K562 (cell line): Measurements from ENCODE around the gene SLC5A6. TPM values are rescaled to one million over a fixed set of nuclear protein-coding genes. Genes with fewer than 3 reads are reported as not detected.

Experiments used
- ATF6 ChIP-seq: sonication (generic); formaldehyde crosslinking; IDR thresholded peaks from 2 replicates; pipeline ENCODE4 v1.4.0; 2020; ENCODE audit warnings: mild to moderate bottlenecking, missing genetic modification reagents
- CBX5 ChIP-seq: IDR thresholded peaks from 2 replicates; pipeline ENCODE4 v1.6.1; 2014; ENCODE audit warnings: low read depth, borderline replicate concordance
- CEBPB ChIP-seq: fragments of 450-650 bp; IDR thresholded peaks from 2 replicates; pipeline ENCODE4 v1.6.1; 2016; ENCODE audit warnings: missing genetic modification characterization, missing compliant biosample characterization
- COPS2 ChIP-seq: fragments of 450-650 bp; conservative IDR thresholded peaks from 2 replicates; pipeline ENCODE4 v1.6.1; 2016; ENCODE audit warnings: mild to moderate bottlenecking, moderate library complexity
- E2F3 ChIP-seq: fragments of 250-450 bp; sonication (Bioruptor Pico); IDR thresholded peaks from 2 replicates; pipeline ENCODE4 v1.4.0; 2020; ENCODE audit warnings: mild to moderate bottlenecking
- FIP1L1 ChIP-seq: fragments of 200-400 bp; formaldehyde crosslinking; IDR thresholded peaks from 2 replicates; pipeline ENCODE4 v1.6.1; 2018; ENCODE audit warnings: mild to moderate bottlenecking, low read depth, low read length; ENCODE audit not compliant: poor library complexity, severe bottlenecking
- GABPA ChIP-seq: fragments of 200-800 bp; sonication (Bioruptor generic); conservative IDR thresholded peaks from 2 replicates; pipeline ENCODE4 v1.6.1; 2016; ENCODE audit warnings: low read depth, missing genetic modification characterization, missing compliant biosample characterization
- GTF2E2 ChIP-seq: fragments of 200-800 bp; sonication (Bioruptor generic); IDR thresholded peaks from 2 replicates; pipeline ENCODE4 v1.6.1; 2016; ENCODE audit warnings: missing genetic modification characterization, missing compliant biosample characterization
- GTF2F1 ChIP-seq: IDR thresholded peaks from 2 replicates; pipeline ENCODE4 v1.6.1; 2011; ENCODE audit warnings: low read depth, low read length, improper control_type of control experiment
- HEY1 ChIP-seq: fragments of 250-450 bp; sonication (Bioruptor Pico); IDR thresholded peaks from 2 replicates; pipeline ENCODE4 v1.5.0; 2020; ENCODE audit warnings: mild to moderate bottlenecking, moderate library complexity, borderline replicate concordance
- HMG20B ChIP-seq: fragments of 250-450 bp; sonication (Bioruptor Pico); IDR thresholded peaks from 2 replicates; pipeline ENCODE4 v1.5.0; 2021; ENCODE audit warnings: mild to moderate bottlenecking
- KDM4B ChIP-seq, 2 experiments: fragments of 450-650 bp in 1 of 2; sonication (generic) in 1 of 2; IDR thresholded peaks; 2 replicates each; pipeline ENCODE4 v1.6.1; 2016 to 2017; ENCODE audit warnings: borderline replicate concordance in 2 of 2, antibody characterized with exemption in 1 of 2, low read depth in 1 of 2, mild to moderate bottlenecking in 1 of 2
- KDM5B ChIP-seq: fragments of 200-600 bp; sonication (generic); IDR thresholded peaks from 2 replicates; pipeline ENCODE4 v1.6.1; 2012; ENCODE audit warnings: low read depth, mild to moderate bottlenecking, moderate library complexity, low read length, control low read depth, inconsistent platforms; ENCODE audit not compliant: insufficient replicate concordance
- NRF1 ChIP-seq, 2 experiments: fragments of 450-650 bp; IDR thresholded peaks in 1 of 2; conservative IDR thresholded peaks in 1 of 2; 2 replicates each; pipeline ENCODE4 v1.6.1; 2014; ENCODE audit warnings: mild to moderate bottlenecking in 2 of 2
- PHF20 ChIP-seq: fragments of 450-650 bp; IDR thresholded peaks from 2 replicates; pipeline ENCODE4 v1.6.1; 2018; ENCODE audit not compliant: partially characterized antibody
- POLR2AphosphoS5 ChIP-seq: IDR thresholded peaks from 2 replicates; pipeline ENCODE4 v1.6.1; 2011; ENCODE audit warnings: mild to moderate bottlenecking, low read depth, low read length, moderate library complexity; ENCODE audit not compliant: control insufficient read depth, insufficient read depth
- RBM34 ChIP-seq: fragments of 200-400 bp; formaldehyde crosslinking; IDR thresholded peaks from 2 replicates; pipeline ENCODE4 v1.6.1; 2018; ENCODE audit warnings: low read length, borderline replicate concordance; ENCODE audit not compliant: insufficient read depth
- SMARCA5 ChIP-seq: fragments of 450-650 bp; IDR thresholded peaks from 2 replicates; pipeline ENCODE4 v1.6.1; 2016
- TAF7 ChIP-seq: fragments of 450-650 bp; IDR thresholded peaks from 2 replicates; pipeline ENCODE4 v1.6.1; 2016; ENCODE audit warnings: missing genetic modification characterization, missing compliant biosample characterization
- U2AF1 ChIP-seq: fragments of 200-400 bp; formaldehyde crosslinking; optimal IDR thresholded peaks from 2 replicates; pipeline ENCODE3; 2017; ENCODE audit warnings: mild to moderate bottlenecking, low read depth, low read length, moderate library complexity
- ZBTB1 ChIP-seq: sonication (generic); formaldehyde crosslinking; IDR thresholded peaks from 2 replicates; pipeline ENCODE4 v1.8.1; 2023; ENCODE audit warnings: missing genetic modification reagents, low read depth, mild to moderate bottlenecking, borderline replicate concordance
- ZNF239 ChIP-seq: fragments of 250-450 bp; sonication (Bioruptor Pico); IDR thresholded peaks from 2 replicates; pipeline ENCODE4 v1.4.0; 2020; ENCODE audit warnings: mild to moderate bottlenecking
- ZNF277 ChIP-seq: fragments of 250-450 bp; sonication (Bioruptor Pico); IDR thresholded peaks from 2 replicates; pipeline ENCODE4 v1.8.0; 2022; ENCODE audit warnings: inconsistent platforms, mild to moderate bottlenecking, moderate library complexity, borderline replicate concordance
- polyA plus RNA-seq, 8 experiments: library from polyadenylated mRNA; depleted of rRNA in 4 of 8; stranded (reverse) in 5 of 8; unstranded in 3 of 8; fragments of >200 nt; fragmentation: Nextera tagmentation in 2 of 8; fragmentation: Illumina TruSeq in 1 of 8; extraction: Ambion mirVana in 2 of 8; extraction: Trizol in 1 of 8; gene quantifications; 2 replicates each; pipeline versions ENCODE4 v1.2.1 to v1.2.3, GENCODE V29; 2011 to 2014; ENCODE audit warnings: inconsistent platforms in 1 of 8, missing spikeins in 1 of 8
- total RNA-seq, 7 experiments: library from RNA; depleted of rRNA in 6 of 7; stranded (reverse); fragments of >200 nt in 6 of 7; fragmentation: Illumina TruSeq in 2 of 7; extraction: Trizol in 2 of 7; gene quantifications; 2 replicates each; pipeline versions ENCODE4 v1.2.1 to v1.2.3, GENCODE V29; 2011 to 2021; ENCODE audit warnings: low replicate concordance in 1 of 7

SLC5A6 gene
- total and polyA plus RNA-seq, 9 of the 15 experiments (the other 6 are each of a cell fraction or from before 2014, with no cell fraction given): 32.6 to 137 (median 107) TPM

DNA sequence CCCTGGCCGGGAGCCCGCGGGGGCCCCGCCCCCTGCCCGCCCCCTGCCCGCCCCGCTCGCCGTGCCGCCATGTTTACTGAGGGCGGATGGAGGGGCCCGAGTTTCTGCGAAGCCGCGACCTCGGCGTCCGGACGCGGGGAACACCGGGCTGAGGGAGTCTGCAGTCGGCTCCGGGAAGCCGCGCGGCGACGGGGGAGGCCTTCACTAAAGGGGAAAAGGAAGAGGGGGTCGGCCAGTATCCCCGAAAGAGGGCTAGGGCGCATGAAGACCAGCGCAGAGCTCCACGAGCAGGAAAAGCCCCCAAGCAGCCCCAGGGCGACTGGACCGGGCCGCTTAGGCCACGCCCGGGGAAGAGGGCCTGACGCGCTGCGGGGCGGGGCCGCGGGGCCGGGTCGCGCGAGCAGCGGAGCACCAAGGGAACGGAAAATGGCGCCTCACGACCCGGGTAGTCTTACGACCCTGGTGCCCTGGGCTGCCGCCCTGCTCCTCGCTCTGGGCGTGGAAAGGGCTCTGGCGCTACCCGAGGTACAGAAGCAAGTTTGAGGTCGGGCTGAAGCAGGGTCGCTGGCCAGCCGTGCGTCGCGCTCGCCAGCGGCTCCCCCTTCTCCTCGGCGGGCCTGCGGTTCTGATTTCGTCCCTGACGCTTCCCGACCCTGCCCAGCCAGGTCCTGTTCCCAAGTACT is at the start of gene SLC5A6, which contains the start of gene ATRAID (continued):
- TF ChIP-seq HEY1 (CRISPR knock-in tag) (no peak), KDM4B (IDR thresholded peaks at IDR 0.05; ENCODE audit: borderline replicate concordance in 2 of 2, low read depth in 1 of 2) (peak in 1 of 2 experiments; percentile 79; a peak in 1 of 4 replicates), NRF1 (conservative IDR thresholded peaks at IDR 0.05 in 1 of 2, IDR thresholded peaks at IDR 0.05 in 1 of 2) (peak; percentile 62 to 71), KDM5B (peak; percentile 93), RBM34 (no peak), PHF20 (peak; percentile 81), ZNF239 (no peak), ZNF277 (CRISPR knock-in tag) (no peak), U2AF1 (peak; percentile 79), CBX5 (no peak), FIP1L1 (peak; percentile 84), GTF2E2 (tag) (peak; percentile 97), ATF6 (CRISPR knock-in tag) (0 out of 2 replicates have a peak, but pooled peaks have one; percentile 84), GABPA (tag) (peak; percentile 92), HMG20B (CRISPR knock-in tag) (no peak), SMARCA5 (no peak), CEBPB (no peak), TAF7 (peak; percentile 60; the same call in 1 of the 2 replicates), GTF2F1 (peak; percentile 61; the same call in 1 of the 2 replicates), POLR2AphosphoS5 (peak; percentile 74), E2F3 (0 out of 2 replicates have a peak, but pooled peaks have one; percentile 53), ZBTB1 (no peak), COPS2 (no peak)
